Stimulated activated CD4-positive, alpha-beta T cell treated with anti-CD3 and anti-CD28 coated beads, Interleukin-15, amount 100 ng/mL, for 48 hours (primary cell): Measurements from ENCODE around the gene CDCA3.

ENCODE experiments used
- DNase-seq, 2 donors: peaks; one replicate each; pipeline ENCODE4 v3.0.0-alpha.2; 2020; ENCODE audit warnings: low read depth in 2 of 2

CDCA3 gene

DNA sequence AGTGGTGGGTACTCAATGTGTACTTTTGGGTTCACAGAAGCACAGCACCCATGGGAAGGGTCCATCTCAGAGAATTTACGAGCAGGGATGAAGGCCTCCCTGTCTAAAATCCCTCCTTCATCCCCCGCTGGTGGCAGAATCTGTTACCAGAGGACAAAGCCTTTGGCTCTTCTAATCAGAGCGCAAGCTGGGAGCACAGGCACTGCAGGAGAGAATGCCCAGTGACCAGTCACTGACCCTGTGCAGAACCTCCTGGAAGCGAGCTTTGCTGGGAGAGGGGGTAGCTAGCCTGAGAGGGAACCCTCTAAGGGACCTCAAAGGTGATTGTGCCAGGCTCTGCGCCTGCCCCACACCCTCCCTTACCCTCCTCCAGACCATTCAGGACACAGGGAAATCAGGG is 30.9 kb downstream of the CDCA3 start:
- DNase-seq, result no peak

DNA sequence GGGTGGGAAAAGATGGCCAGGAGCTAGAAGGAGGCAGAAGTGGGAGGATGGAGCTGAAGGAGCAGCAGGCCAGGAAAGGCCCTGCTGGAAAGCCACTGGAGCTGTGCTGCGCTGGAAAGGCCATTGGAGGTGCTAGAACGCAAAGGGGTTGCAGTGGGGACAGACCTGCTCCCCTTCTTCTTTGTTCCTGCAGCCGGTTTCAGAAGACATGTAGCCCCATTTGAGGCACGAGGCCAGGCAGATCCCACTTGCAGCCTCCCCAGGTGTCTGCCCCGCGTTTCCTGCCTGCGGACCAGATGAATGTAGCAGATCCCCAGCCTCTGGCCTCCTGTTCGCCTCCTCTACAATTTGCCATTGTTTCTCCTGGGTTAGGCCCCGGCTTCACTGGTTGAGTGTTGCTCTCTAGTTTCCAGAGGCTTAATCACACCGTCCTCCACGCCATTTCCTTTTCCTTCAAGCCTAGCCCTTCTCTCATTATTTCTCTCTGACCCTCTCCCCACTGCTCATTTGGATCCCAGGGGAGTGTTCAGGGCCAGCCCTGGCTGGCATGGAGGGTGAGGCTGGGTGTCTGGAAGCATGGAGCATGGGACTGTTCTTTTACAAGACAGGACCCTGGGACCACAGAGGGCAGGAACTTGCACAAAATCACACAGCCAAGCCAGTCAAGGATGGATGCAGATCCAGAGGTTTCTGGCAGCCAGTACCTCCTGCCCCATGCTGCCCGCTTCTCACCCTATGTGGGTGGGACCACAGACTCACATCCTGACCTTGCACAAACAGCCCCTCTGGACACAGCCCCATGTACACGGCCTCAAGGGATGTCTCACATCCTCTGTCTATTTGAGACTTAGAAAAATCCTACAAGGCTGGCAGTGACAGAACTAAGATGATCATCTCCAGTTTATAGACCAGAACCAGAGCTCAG is 31.7 kb downstream of the CDCA3 start:
- DNase-seq, result no peak

DNA sequence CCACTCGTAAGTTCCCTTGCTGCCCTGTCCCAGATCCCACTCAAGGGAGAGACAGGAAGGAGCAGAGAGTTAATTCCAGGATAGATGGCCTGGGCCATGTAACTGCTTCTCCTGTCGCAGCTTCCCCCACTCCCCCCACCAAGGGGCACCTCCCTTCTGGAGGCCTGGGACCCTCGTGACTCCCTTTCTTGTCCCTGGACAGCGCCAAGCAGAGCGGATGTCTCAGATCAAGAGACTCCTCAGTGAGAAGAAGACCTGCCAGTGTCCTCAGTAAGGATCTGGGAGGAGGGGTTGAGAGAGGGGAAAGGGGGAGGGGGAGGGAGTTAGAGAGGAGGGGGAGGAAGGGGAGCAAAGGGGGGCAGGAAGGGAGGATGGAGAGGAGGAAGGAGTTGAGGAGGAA is 32.4 kb downstream of the CDCA3 start:
- DNase-seq, result no peak

DNA sequence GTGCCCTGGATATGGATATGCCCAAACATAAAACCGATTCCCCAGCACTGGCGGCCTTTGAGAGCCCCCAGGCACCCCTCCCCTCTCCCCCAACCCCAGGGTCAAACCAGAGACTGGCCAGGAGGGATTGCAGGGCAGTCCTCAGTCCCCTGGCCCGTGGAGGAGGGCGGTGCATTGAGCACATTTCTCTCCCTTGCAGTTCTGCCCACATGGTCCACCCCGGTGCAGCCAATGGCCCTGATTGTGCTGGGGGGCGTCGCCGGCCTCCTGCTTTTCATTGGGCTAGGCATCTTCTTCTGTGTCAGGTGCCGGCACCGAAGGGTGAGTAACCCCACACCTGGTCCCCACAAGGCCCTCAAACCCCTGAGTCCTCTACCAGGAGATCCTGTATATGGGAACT is 32.9 kb downstream of the CDCA3 start:
- no peak for DNase-seq

DNA sequence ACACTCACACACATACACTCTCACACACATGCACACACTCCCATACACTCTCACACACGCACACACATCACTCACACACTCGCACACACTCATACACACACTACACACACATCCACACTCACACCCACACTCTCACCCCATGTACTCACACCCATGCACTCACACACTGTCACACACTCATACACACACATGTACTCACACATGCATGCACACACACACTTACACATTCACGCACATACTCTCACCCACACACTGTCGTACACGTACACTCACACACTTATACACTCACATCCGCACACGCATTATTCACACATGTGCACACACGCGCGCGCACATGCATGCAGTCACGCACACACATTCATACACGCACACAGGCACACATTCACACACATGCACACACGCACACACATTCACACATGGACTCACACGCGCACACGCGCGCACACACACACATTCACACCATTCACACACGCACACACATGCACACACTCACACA is 33.4 kb downstream of the CDCA3 start:
- no peak for DNase-seq

DNA sequence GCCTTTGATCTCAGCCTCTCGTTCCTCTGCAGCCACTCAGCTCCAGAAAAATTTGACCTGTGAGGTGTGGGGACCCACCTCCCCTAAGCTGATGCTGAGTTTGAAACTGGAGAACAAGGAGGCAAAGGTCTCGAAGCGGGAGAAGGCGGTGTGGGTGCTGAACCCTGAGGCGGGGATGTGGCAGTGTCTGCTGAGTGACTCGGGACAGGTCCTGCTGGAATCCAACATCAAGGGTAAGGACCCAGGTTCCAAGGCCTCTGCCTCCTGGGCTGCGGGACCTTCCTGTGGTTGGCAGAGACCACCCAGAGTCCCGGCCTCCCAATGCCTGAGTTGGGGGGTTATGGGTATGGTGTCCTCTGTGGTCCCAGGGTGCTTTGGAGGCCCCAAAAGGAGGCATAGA is 34.0 kb downstream of the CDCA3 start:
- DNase-seq, result no peak

DNA sequence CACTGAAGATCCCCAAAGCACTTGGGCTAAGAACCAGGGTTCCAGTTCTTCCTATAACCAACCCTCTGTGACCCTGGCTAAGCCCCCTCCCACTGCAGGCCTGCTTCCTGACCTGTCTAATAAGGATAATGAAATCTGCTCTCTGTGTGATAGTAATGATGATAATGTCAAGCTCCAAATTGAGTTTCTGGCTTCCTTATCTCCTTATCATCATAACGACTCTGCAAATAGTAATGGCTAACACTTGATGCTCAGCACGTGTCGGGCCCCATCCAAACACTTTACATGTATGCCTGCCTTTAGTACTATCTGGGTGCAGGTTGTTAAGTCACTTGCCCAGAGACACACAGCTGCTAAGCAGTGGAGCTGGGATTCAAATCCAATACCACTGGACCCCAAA is 34.5 kb downstream of the CDCA3 start:
- DNase-seq, result no peak

DNA sequence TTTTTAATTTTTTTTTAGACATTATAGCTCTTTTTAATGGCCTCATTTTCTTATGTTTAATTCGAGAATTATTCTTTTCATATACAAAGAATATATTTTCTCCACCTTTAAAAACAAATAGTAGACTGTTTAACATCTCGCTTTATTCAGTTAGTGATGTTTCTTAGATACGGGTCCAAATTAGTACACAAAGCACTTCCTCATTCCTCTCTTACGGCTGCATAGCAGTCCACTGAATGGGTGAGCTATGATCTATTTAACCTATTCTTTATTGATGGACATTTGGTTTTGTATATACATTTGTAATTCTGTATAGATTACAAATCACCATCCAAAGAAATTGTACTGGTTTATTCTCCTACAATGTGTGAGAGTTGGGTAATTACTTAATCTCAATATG is 37.7 kb downstream of the CDCA3 start:
- no peak for DNase-seq

DNA sequence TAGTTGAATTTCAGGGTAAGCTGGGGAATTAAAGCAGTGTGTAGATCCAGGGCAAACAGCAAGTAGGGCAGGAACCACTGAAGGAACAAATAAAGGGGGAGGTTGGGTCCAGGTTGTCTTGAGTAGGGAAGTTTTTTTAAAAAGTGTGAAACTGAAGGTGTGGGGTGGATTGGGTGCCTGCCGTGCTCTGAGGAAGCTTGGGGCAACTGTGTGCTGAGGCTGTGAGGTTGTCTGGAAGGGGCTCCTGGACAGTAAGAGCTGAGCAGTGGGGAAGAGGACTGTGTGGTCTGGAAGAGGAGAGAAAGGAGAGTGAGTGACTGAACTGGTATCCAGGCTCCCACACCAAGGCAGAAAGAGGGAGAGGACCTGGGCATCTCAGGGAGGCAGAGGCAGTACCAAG is 40.3 kb downstream of the CDCA3 start:
- DNase-seq, result no peak

DNA sequence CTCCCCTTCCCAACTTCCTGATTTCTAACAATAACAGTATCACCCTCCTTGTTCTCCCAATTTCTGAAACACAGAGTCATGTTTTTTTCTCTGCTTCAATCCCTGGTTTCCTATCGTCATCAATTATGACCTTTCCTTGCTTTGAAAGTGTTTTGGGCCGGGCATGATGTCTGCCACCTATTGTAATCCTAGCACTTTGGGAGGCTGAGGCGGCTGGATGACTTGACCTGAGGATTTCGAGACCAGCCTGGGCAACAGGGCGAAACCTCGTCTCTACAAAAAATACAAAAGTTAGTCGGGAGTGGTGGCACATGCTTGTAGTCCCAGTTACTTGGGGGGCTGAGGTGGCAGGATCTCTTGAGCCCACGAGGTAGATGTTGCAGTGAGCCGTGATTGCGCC is 42.0 kb downstream of the CDCA3 start:
- no peak for DNase-seq

DNA sequence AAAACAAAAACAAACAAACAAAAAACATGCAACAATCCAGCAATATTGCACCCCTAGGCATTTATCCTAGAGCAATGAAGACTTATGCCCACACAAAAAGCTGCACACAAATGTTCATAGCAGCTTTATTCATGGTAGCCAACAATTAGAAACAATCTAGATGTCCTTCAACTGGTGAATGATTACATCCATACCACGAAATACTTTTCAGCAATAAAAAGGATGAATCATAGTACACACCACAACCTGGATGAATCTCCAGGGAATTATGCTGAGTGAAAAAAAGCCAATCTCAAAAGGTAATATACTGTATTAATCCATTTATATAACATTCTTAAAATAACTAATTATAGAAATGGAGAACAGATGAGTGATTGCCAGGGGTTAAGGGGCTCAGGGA is 43.9 kb downstream of the CDCA3 start:
- DNase-seq, result no peak

DNA sequence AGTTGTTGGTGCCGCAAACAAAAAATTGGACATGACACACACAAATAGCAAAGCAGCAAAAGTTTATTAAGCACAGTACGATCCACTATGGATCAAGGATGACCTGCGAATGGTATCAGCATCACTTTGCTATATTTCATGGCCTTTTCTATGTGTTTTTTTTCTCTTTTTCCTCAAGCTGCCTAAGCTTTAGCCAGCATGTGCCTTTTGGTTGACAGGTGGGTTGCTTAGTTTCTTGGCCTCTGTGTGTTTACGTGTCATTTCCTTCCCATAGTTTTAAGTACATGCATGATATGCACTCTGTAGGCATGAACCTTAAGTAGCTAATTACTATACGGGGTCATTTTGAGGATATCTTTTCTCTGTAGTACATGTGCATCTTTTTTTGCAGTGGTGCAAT is 51.9 kb downstream of the CDCA3 start:
- no peak for DNase-seq
